HUES48 (cell line): Measurements from ENCODE around the gene PDSS2.

Experiments
- H3K27ac ChIP-seq: one replicate; pipeline ENCODE4 v1.7.0; 2013; ENCODE audit warnings: low read depth, low read length, inconsistent platforms
- H3K27me3 ChIP-seq: 2 replicates; pipeline ENCODE4 v1.6.1; 2013; ENCODE audit warnings: mild to moderate bottlenecking, low read length; ENCODE audit not compliant: control insufficient read depth, insufficient read depth
- H3K36me3 ChIP-seq: 2 replicates; pipeline ENCODE4 v1.6.1; 2013; ENCODE audit warnings: low read length; ENCODE audit not compliant: control insufficient read depth, insufficient read depth
- H3K4me1 ChIP-seq: 2 replicates; pipeline ENCODE4 v1.6.1; 2013; ENCODE audit warnings: mild to moderate bottlenecking, low read length; ENCODE audit not compliant: control insufficient read depth, insufficient read depth
- H3K4me3 ChIP-seq: 2 replicates; pipeline ENCODE4 v1.5.1; 2013; ENCODE audit warnings: mild to moderate bottlenecking, low read depth, low read length
- H3K9ac ChIP-seq: 2 replicates; pipeline ENCODE4 v1.6.1; 2013; ENCODE audit warnings: mild to moderate bottlenecking, low read depth, low read length, moderate library complexity
- H3K9me3 ChIP-seq: 2 replicates; pipeline ENCODE4 v1.6.1; 2013; ENCODE audit warnings: low read length; ENCODE audit not compliant: control insufficient read depth, insufficient read depth

The PDSS2 gene

GRCh38 chr6:107466062-107466461 is 6.7 kb upstream of the PDSS2 start:
- Histone ChIP-seq H3K9ac (no peak overlapping the region), H3K4me3 (no peak overlapping the region), H3K9me3 (no peaks in the 10 kb centered on the region), H3K36me3 (no peaks in the 10 kb centered on the region), H3K27ac (no peak overlapping the region), H3K27me3 (no peaks in the 10 kb centered on the region), H3K4me1 (peaks cover 8% of the 10 kb centered on the region)

GRCh38 chr6:107460083-107460631 is 793 bp upstream of the PDSS2 start:
- peaks cover 5% of the 10 kb centered on the region; the same call in 1 of the 2 replicates for H3K4me1 ChIP-seq
- H3K27ac ChIP-seq, result peak overlapping the region; percentile 44
- no peaks in the 10 kb centered on the region for H3K27me3 ChIP-seq
- H3K9me3 ChIP-seq, result no peaks in the 10 kb centered on the region
- H3K36me3 ChIP-seq, result no peaks in the 10 kb centered on the region
- H3K4me3 ChIP-seq, result peak overlapping the region; percentile 89
- H3K9ac ChIP-seq, result peak overlapping the region; percentile 63

- peak overlapping the region; percentile 89 for H3K4me3 ChIP-seq
- H3K9ac ChIP-seq, result peak overlapping the region; percentile 71
- peak overlapping the region; percentile 82 for H3K27ac ChIP-seq
- H3K4me1 ChIP-seq, result peaks cover 5% of the 10 kb centered on the region; the same call in 1 of the 2 replicates
- H3K36me3 ChIP-seq, result no peaks in the 10 kb centered on the region
- no peaks in the 10 kb centered on the region for H3K27me3 ChIP-seq
- no peaks in the 10 kb centered on the region for H3K9me3 ChIP-seq
Observed at GRCh38 chr6:107458672-107459282, 587 bp downstream of the PDSS2 start.

GRCh38 chr6:107448776-107449175 is 10.6 kb downstream of the PDSS2 start:
- no peaks in the 10 kb centered on the region for H3K4me1 ChIP-seq
- no peak overlapping the region for H3K4me3 ChIP-seq
- H3K27me3 ChIP-seq, result no peaks in the 10 kb centered on the region
- H3K27ac ChIP-seq, result no peak overlapping the region
- no peak overlapping the region for H3K9ac ChIP-seq
- H3K36me3 ChIP-seq, result peaks cover 4% of the 10 kb centered on the region; the same call in 1 of the 2 replicates
- H3K9me3 ChIP-seq, result peaks cover 14% of the 10 kb centered on the region

- no peak overlapping the region for H3K4me3 ChIP-seq
- H3K9me3 ChIP-seq, result peaks cover 14% of the 10 kb centered on the region
- H3K36me3 ChIP-seq, result peaks cover 4% of the 10 kb centered on the region; the same call in 1 of the 2 replicates
- no peaks in the 10 kb centered on the region for H3K4me1 ChIP-seq
- no peak overlapping the region for H3K27ac ChIP-seq
- H3K9ac ChIP-seq, result no peak overlapping the region
- no peaks in the 10 kb centered on the region for H3K27me3 ChIP-seq
Observed at GRCh38 chr6:107447663-107448216, 11.6 kb downstream of the PDSS2 start.

- Histone ChIP-seq H3K9ac (no peak overlapping the region), H3K27ac (no peak overlapping the region), H3K36me3 (no peaks in the 10 kb centered on the region), H3K27me3 (no peaks in the 10 kb centered on the region), H3K4me1 (no peaks in the 10 kb centered on the region), H3K4me3 (no peak overlapping the region), H3K9me3 (peaks cover 14% of the 10 kb centered on the region)
Observed at GRCh38 chr6:107444277-107444676, 15.1 kb downstream of the PDSS2 start.

- Histone ChIP-seq H3K36me3 (no peaks in the 10 kb centered on the region), H3K9ac (no peak overlapping the region), H3K27ac (no peak overlapping the region), H3K27me3 (no peaks in the 10 kb centered on the region), H3K9me3 (peaks cover 14% of the 10 kb centered on the region), H3K4me3 (no peak overlapping the region), H3K4me1 (no peaks in the 10 kb centered on the region)
Observed at GRCh38 chr6:107443608-107444267, 15.6 kb downstream of the PDSS2 start.

- no peaks in the 10 kb centered on the region for H3K36me3 ChIP-seq
- H3K9me3 ChIP-seq, result peaks cover 14% of the 10 kb centered on the region
- H3K27ac ChIP-seq, result no peak overlapping the region
- no peaks in the 10 kb centered on the region for H3K4me1 ChIP-seq
- H3K27me3 ChIP-seq, result no peaks in the 10 kb centered on the region
- no peak overlapping the region for H3K4me3 ChIP-seq
- no peak overlapping the region for H3K9ac ChIP-seq
Observed at GRCh38 chr6:107442938-107443607, 16.3 kb downstream of the PDSS2 start.

- H3K9ac ChIP-seq, result no peak overlapping the region
- H3K4me3 ChIP-seq, result no peak overlapping the region
- peaks cover 2% of the 10 kb centered on the region; the same call in 1 of the 2 replicates for H3K9me3 ChIP-seq
- no peaks in the 10 kb centered on the region for H3K36me3 ChIP-seq
- no peak overlapping the region for H3K27ac ChIP-seq
- no peaks in the 10 kb centered on the region for H3K4me1 ChIP-seq
- H3K27me3 ChIP-seq, result no peaks in the 10 kb centered on the region
Observed at GRCh38 chr6:107441682-107442081, 17.7 kb downstream of the PDSS2 start.

GRCh38 chr6:107440936-107441335 is 18.4 kb downstream of the PDSS2 start:
- H3K9me3 ChIP-seq, result no peaks in the 10 kb centered on the region
- no peaks in the 10 kb centered on the region for H3K27me3 ChIP-seq
- no peak overlapping the region for H3K4me3 ChIP-seq
- H3K27ac ChIP-seq, result no peak overlapping the region
- H3K4me1 ChIP-seq, result no peaks in the 10 kb centered on the region
- H3K36me3 ChIP-seq, result no peaks in the 10 kb centered on the region
- no peak overlapping the region for H3K9ac ChIP-seq
